ENCODE measurements around the gene GNPTG.
A peak's percentile ranks its signal among the peaks of the same experiment; 100 is the strongest.

The GNPTG gene

GRCh38 chr16:1333149-1333812 lies 18.4 kb upstream of the GNPTG start, which contains the start of gene BAIAP3:
Gene BAIAP3 (plus strand): TSS chr16:1333645. CDS start chr16:1338550, 4,905 bp downstream.
- no peak within 1 kb of the TSS for H3K27ac ChIP-seq (ENCODE audit: insufficient read depth in 1 of 2, low read depth in 1 of 2, low read length in 2 of 2, poor library complexity in 1 of 2, severe bottlenecking in 2 of 2)
- H3K4me3 ChIP-seq (ENCODE audit: control insufficient read depth in 1 of 7, extremely low read depth in 1 of 7, insufficient read depth in 4 of 7, low read depth in 2 of 7, low read length in 6 of 7): peak within 1 kb of the TSS in 5 of 7 experiments; percentile 17 to 70 (median 56)
- WGBS (ENCODE audit: insufficient coverage): 4% methylated on average over 63 of the region's 83 CpGs
- H3K36me3 ChIP-seq (ENCODE audit: control insufficient read depth in 4 of 4, insufficient read depth in 4 of 4, low read length in 3 of 4): no peaks in the 10 kb centered on the region
- peaks cover 0 to 72% (median 21%) of the 10 kb centered on the region in 5 experiments for H3K27me3 ChIP-seq (replicated peaks in 2 of 5; ENCODE audit: control insufficient read depth in 4 of 5, insufficient read depth in 5 of 5, low read length in 4 of 5)
- ChIA-PET CTCF (interaction anchor here (0.9 to 1.6 kb wide), 2 partner anchors 9 to 17 kb away, joined by 4 to 6 read pairs; no protein-coding TSS in a partner anchor), POLR2A (interaction anchor here (1.6 kb wide), 1 partner anchor 9 kb away, joined by 5 read pairs; no protein-coding TSS in a partner anchor)
- peak in 1 of 3 donors; percentile 38 for DNase-seq
- H3K4me1 ChIP-seq (ENCODE audit: control extremely low read depth in 1 of 4, control insufficient read depth in 4 of 4, insufficient read depth in 4 of 4, low read length in 3 of 4): peaks cover 0 to 59% (median 37%) of the 10 kb centered on the region in 4 experiments
- peaks cover 0 to 4% (median 2%) of the 10 kb centered on the region in 5 experiments for H3K9me3 ChIP-seq (ENCODE audit: control extremely low read depth in 1 of 5, control insufficient read depth in 4 of 5, insufficient read depth in 2 of 5, low read depth in 1 of 5, low read length in 4 of 5)

GRCh38 chr16:1333854-1334700 lies 17.7 kb upstream of the GNPTG start:
- H3K36me3 ChIP-seq (ENCODE audit: control insufficient read depth in 4 of 4, insufficient read depth in 4 of 4, low read length in 3 of 4): no peaks in the 10 kb centered on the region
- CTCF ChIA-PET: interaction anchor here (1.3 to 2.4 kb wide), 4 partner anchors 10 to 21 kb away, joined by 3 to 10 read pairs (median 4); no protein-coding TSS in a partner anchor
- peak overlapping the region in 4 of 7 experiments; percentile 25 to 70 (median 60) for H3K4me3 ChIP-seq (ENCODE audit: control insufficient read depth in 1 of 7, extremely low read depth in 1 of 7, insufficient read depth in 4 of 7, low read depth in 2 of 7, low read length in 6 of 7)
- POLR2A ChIA-PET: interaction anchor here (1.6 kb wide), 1 partner anchor 8 kb away, joined by 5 read pairs; no protein-coding TSS in a partner anchor
- peaks cover 0 to 72% (median 21%) of the 10 kb centered on the region in 5 experiments for H3K27me3 ChIP-seq (replicated peaks in 2 of 5; ENCODE audit: control insufficient read depth in 4 of 5, insufficient read depth in 5 of 5, low read length in 4 of 5)
- peaks cover 0 to 59% (median 37%) of the 10 kb centered on the region in 4 experiments for H3K4me1 ChIP-seq (ENCODE audit: control extremely low read depth in 1 of 4, control insufficient read depth in 4 of 4, insufficient read depth in 4 of 4, low read length in 3 of 4)
- peaks cover 0 to 4% (median 2%) of the 10 kb centered on the region in 5 experiments for H3K9me3 ChIP-seq (ENCODE audit: control extremely low read depth in 1 of 5, control insufficient read depth in 4 of 5, insufficient read depth in 2 of 5, low read depth in 1 of 5, low read length in 4 of 5)
- 3% methylated on average over 49 of the region's 78 CpGs for WGBS (ENCODE audit: insufficient coverage)
- no peak for DNase-seq
- H3K27ac ChIP-seq (ENCODE audit: insufficient read depth in 1 of 2, low read depth in 1 of 2, low read length in 2 of 2, poor library complexity in 1 of 2, severe bottlenecking in 2 of 2): no peak overlapping the region

GRCh38 chr16:1334739-1335138 lies 17.0 kb upstream of the GNPTG start:
- peaks cover 0 to 72% (median 21%) of the 10 kb centered on the region in 5 experiments for H3K27me3 ChIP-seq (replicated peaks in 2 of 5; ENCODE audit: control insufficient read depth in 4 of 5, insufficient read depth in 5 of 5, low read length in 4 of 5)
- no peaks in the 10 kb centered on the region for H3K36me3 ChIP-seq (ENCODE audit: control insufficient read depth in 4 of 4, insufficient read depth in 4 of 4, low read length in 3 of 4)
- no peak overlapping the region for H3K27ac ChIP-seq (ENCODE audit: insufficient read depth in 1 of 2, low read depth in 1 of 2, low read length in 2 of 2, poor library complexity in 1 of 2, severe bottlenecking in 2 of 2)
- WGBS (ENCODE audit: insufficient coverage): 56% methylated on average over 5 of the region's 9 CpGs
- peaks cover 0 to 4% (median 2%) of the 10 kb centered on the region in 5 experiments for H3K9me3 ChIP-seq (ENCODE audit: control extremely low read depth in 1 of 5, control insufficient read depth in 4 of 5, insufficient read depth in 2 of 5, low read depth in 1 of 5, low read length in 4 of 5)
- POLR2A ChIA-PET: no interaction called here
- CTCF ChIA-PET: interaction anchor here (1.3 to 2.4 kb wide), 4 partner anchors 10 to 21 kb away, joined by 3 to 10 read pairs (median 4); no protein-coding TSS in a partner anchor
- H3K4me1 ChIP-seq (ENCODE audit: control extremely low read depth in 1 of 4, control insufficient read depth in 4 of 4, insufficient read depth in 4 of 4, low read length in 3 of 4): peaks cover 0 to 59% (median 37%) of the 10 kb centered on the region in 4 experiments
- peak overlapping the region in 2 of 7 experiments; percentile 19 to 70 for H3K4me3 ChIP-seq (ENCODE audit: control insufficient read depth in 1 of 7, extremely low read depth in 1 of 7, insufficient read depth in 4 of 7, low read depth in 2 of 7, low read length in 6 of 7)
- no peak for DNase-seq

- H3K27ac ChIP-seq (ENCODE audit: insufficient read depth in 1 of 2, low read depth in 1 of 2, low read length in 2 of 2, poor library complexity in 1 of 2, severe bottlenecking in 2 of 2): no peak overlapping the region
- ChIA-PET POLR2A (interaction anchor here (0.6 kb wide), 1 partner anchor 343 kb away, joined by 3 read pairs; the partner anchor contains the start of gene JPT2), CTCF (interaction anchor here (1.2 to 2.4 kb wide), 6 partner anchors 9 to 28 kb away, joined by 3 to 10 read pairs (median 4); no protein-coding TSS in a partner anchor)
- peaks cover 0 to 59% (median 37%) of the 10 kb centered on the region in 4 experiments for H3K4me1 ChIP-seq (ENCODE audit: control extremely low read depth in 1 of 4, control insufficient read depth in 4 of 4, insufficient read depth in 4 of 4, low read length in 3 of 4)
- H3K36me3 ChIP-seq (ENCODE audit: control insufficient read depth in 4 of 4, insufficient read depth in 4 of 4, low read length in 3 of 4): no peaks in the 10 kb centered on the region
- no peak overlapping the region for H3K4me3 ChIP-seq (ENCODE audit: control insufficient read depth in 1 of 7, extremely low read depth in 1 of 7, insufficient read depth in 4 of 7, low read depth in 2 of 7, low read length in 6 of 7)
- peaks cover 0 to 2% (median 2%) of the 10 kb centered on the region in 5 experiments for H3K9me3 ChIP-seq (ENCODE audit: control extremely low read depth in 1 of 5, control insufficient read depth in 4 of 5, insufficient read depth in 2 of 5, low read depth in 1 of 5, low read length in 4 of 5)
- H3K27me3 ChIP-seq (replicated peaks in 2 of 5; ENCODE audit: control insufficient read depth in 4 of 5, insufficient read depth in 5 of 5, low read length in 4 of 5): peaks cover 0 to 67% (median 21%) of the 10 kb centered on the region in 5 experiments
- peak in 1 of 3 donors; percentile 35 for DNase-seq
- WGBS (ENCODE audit: insufficient coverage): 46% methylated on average over 9 of the region's 16 CpGs
These were observed 16.3 kb upstream of the GNPTG start for GRCh38 chr16:1335211-1335971.

- Histone ChIP-seq H3K36me3 (ENCODE audit: control insufficient read depth in 4 of 4, insufficient read depth in 4 of 4, low read length in 3 of 4) (no peaks in the 10 kb centered on the region), H3K27me3 (replicated peaks in 2 of 5; ENCODE audit: control insufficient read depth in 4 of 5, insufficient read depth in 5 of 5, low read length in 4 of 5) (peaks cover 0 to 61% (median 21%) of the 10 kb centered on the region in 5 experiments), H3K27ac (ENCODE audit: insufficient read depth in 1 of 2, low read depth in 1 of 2, low read length in 2 of 2, poor library complexity in 1 of 2, severe bottlenecking in 2 of 2) (no peak overlapping the region), H3K4me1 (ENCODE audit: control extremely low read depth in 1 of 4, control insufficient read depth in 4 of 4, insufficient read depth in 4 of 4, low read length in 3 of 4) (peaks cover 0 to 57% (median 36%) of the 10 kb centered on the region in 4 experiments), H3K9me3 (ENCODE audit: control extremely low read depth in 1 of 5, control insufficient read depth in 4 of 5, insufficient read depth in 2 of 5, low read depth in 1 of 5, low read length in 4 of 5) (no peaks in the 10 kb centered on the region), H3K4me3 (ENCODE audit: control insufficient read depth in 1 of 7, extremely low read depth in 1 of 7, insufficient read depth in 4 of 7, low read depth in 2 of 7, low read length in 6 of 7) (no peak overlapping the region)
- 6% methylated on average over 10 of the region's 12 CpGs for WGBS (ENCODE audit: insufficient coverage)
- ChIA-PET POLR2A (interaction anchor here (0.6 to 1.0 kb wide), 2 partner anchors 25 to 342 kb away, joined by 3 read pairs; partner anchors contain the start of gene JPT2), CTCF (interaction anchor here (1.2 to 2.4 kb wide), 4 partner anchors 8 to 27 kb away, joined by 4 to 10 read pairs (median 6); no protein-coding TSS in a partner anchor)
- peak; percentile 48 to 69 (median 64) for DNase-seq
These were observed 15.7 kb upstream of the GNPTG start for GRCh38 chr16:1335996-1336395.

GRCh38 chr16:1336619-1337018 lies 15.1 kb upstream of the GNPTG start:
- DNase-seq: no peak
- Histone ChIP-seq H3K27me3 (replicated peaks in 2 of 5; ENCODE audit: control insufficient read depth in 4 of 5, insufficient read depth in 5 of 5, low read length in 4 of 5) (peaks cover 0 to 55% (median 21%) of the 10 kb centered on the region in 5 experiments), H3K4me3 (ENCODE audit: control insufficient read depth in 1 of 7, extremely low read depth in 1 of 7, insufficient read depth in 4 of 7, low read depth in 2 of 7, low read length in 6 of 7) (no peak overlapping the region), H3K27ac (ENCODE audit: insufficient read depth in 1 of 2, low read depth in 1 of 2, low read length in 2 of 2, poor library complexity in 1 of 2, severe bottlenecking in 2 of 2) (no peak overlapping the region), H3K36me3 (ENCODE audit: control insufficient read depth in 4 of 4, insufficient read depth in 4 of 4, low read length in 3 of 4) (no peaks in the 10 kb centered on the region), H3K4me1 (ENCODE audit: control extremely low read depth in 1 of 4, control insufficient read depth in 4 of 4, insufficient read depth in 4 of 4, low read length in 3 of 4) (peaks cover 0 to 51% (median 31%) of the 10 kb centered on the region in 4 experiments), H3K9me3 (ENCODE audit: control extremely low read depth in 1 of 5, control insufficient read depth in 4 of 5, insufficient read depth in 2 of 5, low read depth in 1 of 5, low read length in 4 of 5) (no peaks in the 10 kb centered on the region)
- CTCF ChIA-PET: interaction anchor here (0.6 to 2.4 kb wide), 4 partner anchors 12 to 27 kb away, joined by 3 to 10 read pairs (median 6); no protein-coding TSS in a partner anchor
- 81% methylated on average over 14 of the region's 15 CpGs for WGBS (ENCODE audit: insufficient coverage)
- POLR2A ChIA-PET: interaction anchor here (1.0 kb wide), 1 partner anchor 26 kb away, joined by 3 read pairs; no protein-coding TSS in a partner anchor
